ENCODE measurements around the gene CGA.

CGA gene

DNA sequence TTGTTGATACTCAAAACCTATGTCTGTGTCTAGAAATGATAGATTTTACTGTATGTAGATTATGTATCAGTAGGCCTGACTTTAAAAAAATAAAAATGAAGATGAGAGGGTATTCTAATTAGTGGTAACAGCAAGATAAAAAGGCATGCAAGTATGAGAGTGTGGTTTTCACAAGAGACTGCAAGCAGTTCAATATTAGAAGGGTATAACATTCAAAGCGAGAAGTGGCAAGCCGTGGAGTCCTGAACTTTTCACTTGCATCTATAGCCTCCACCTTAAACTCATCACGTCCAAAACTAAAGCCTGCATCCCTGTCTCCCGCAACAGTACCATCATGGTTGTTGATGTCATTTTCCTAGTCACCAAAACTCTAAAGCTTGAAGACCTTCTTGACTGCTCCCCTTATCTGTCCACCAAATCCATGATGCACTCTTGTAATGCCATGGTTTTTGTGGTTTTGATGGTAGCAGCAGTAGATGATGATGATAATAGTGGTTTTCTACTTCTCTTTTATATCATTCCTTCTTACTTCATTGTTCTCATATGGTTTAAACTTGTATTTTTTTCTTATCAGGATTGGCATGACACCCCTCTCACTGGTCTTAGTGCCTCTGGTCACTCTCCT is 9.2 kb upstream of the CGA start:
- H3K4me1 ChIP-seq (ENCODE audit: insufficient read depth, low read length) = peaks cover 11% of the 10 kb centered on the region
- no peak overlapping the region for H3K4me3 ChIP-seq (ENCODE audit: low read length)
- H3K9me3 ChIP-seq (ENCODE audit: low read length) = no peaks in the 10 kb centered on the region
- H2AFZ ChIP-seq (ENCODE audit: low read depth, low read length) = no peak overlapping the region
- no peaks in the 10 kb centered on the region for H3K36me3 ChIP-seq (ENCODE audit: insufficient read depth, low read length)
- H3K27me3 ChIP-seq (ENCODE audit: insufficient read depth, low read length) = peaks cover 11% of the 10 kb centered on the region

- Histone ChIP-seq H3K4me1 (ENCODE audit: insufficient read depth, low read length) (peaks cover 11% of the 10 kb centered on the region), H3K27me3 (ENCODE audit: insufficient read depth, low read length) (peaks cover 9% of the 10 kb centered on the region), H2AFZ (ENCODE audit: low read depth, low read length) (no peak overlapping the region), H3K36me3 (ENCODE audit: insufficient read depth, low read length) (no peaks in the 10 kb centered on the region), H3K4me3 (ENCODE audit: low read length) (no peak overlapping the region), H3K9me3 (ENCODE audit: low read length) (no peaks in the 10 kb centered on the region)
Measured at GRCh38 chr6:87102151-87102621, 7.3 kb upstream of the CGA start.

DNA sequence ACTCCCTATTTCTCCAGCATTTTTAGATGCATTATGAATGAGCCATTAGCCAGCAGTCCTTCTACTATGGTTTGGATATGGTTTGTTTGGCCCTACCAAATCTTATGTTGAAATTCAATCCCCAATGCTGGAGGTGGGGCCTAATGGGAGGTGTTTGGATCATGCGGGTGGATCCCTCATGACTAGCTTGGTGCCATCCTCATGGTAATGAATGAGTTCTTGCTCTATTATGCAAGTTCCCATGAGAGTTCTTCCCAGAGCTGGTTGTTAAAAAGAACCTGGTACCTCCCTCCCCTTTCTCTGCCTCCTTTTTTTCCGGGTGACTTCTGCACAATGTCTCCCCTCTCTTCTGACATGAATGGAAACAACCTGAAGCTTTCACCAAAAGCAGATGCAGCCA is 6.2 kb upstream of the CGA start:
- H3K27me3 ChIP-seq (ENCODE audit: insufficient read depth, low read length) = peaks cover 3% of the 10 kb centered on the region
- no peaks in the 10 kb centered on the region for H3K36me3 ChIP-seq (ENCODE audit: insufficient read depth, low read length)
- H3K9me3 ChIP-seq (ENCODE audit: low read length) = no peaks in the 10 kb centered on the region
- no peak overlapping the region for H3K4me3 ChIP-seq (ENCODE audit: low read length)
- peaks cover 11% of the 10 kb centered on the region for H3K4me1 ChIP-seq (ENCODE audit: insufficient read depth, low read length)
- H2AFZ ChIP-seq (ENCODE audit: low read depth, low read length) = no peak overlapping the region

- Histone ChIP-seq H3K9me3 (ENCODE audit: low read length) (no peaks in the 10 kb centered on the region), H3K36me3 (ENCODE audit: insufficient read depth, low read length) (no peaks in the 10 kb centered on the region), H2AFZ (ENCODE audit: low read depth, low read length) (no peak overlapping the region), H3K4me3 (ENCODE audit: low read length) (no peak overlapping the region), H3K4me1 (ENCODE audit: insufficient read depth, low read length) (peaks cover 11% of the 10 kb centered on the region), H3K27me3 (ENCODE audit: insufficient read depth, low read length) (no peaks in the 10 kb centered on the region)
Measured at GRCh38 chr6:87100216-87100615, 5.3 kb upstream of the CGA start.

GRCh38 chr6:87099472-87099871 is 4.6 kb upstream of the CGA start:
- no peaks in the 10 kb centered on the region for H3K9me3 ChIP-seq (ENCODE audit: low read length)
- no peak overlapping the region for H2AFZ ChIP-seq (ENCODE audit: low read depth, low read length)
- no peak overlapping the region for H3K4me3 ChIP-seq (ENCODE audit: low read length)
- no peaks in the 10 kb centered on the region for H3K27me3 ChIP-seq (ENCODE audit: insufficient read depth, low read length)
- H3K4me1 ChIP-seq (ENCODE audit: insufficient read depth, low read length) = peaks cover 11% of the 10 kb centered on the region
- H3K36me3 ChIP-seq (ENCODE audit: insufficient read depth, low read length) = no peaks in the 10 kb centered on the region

DNA sequence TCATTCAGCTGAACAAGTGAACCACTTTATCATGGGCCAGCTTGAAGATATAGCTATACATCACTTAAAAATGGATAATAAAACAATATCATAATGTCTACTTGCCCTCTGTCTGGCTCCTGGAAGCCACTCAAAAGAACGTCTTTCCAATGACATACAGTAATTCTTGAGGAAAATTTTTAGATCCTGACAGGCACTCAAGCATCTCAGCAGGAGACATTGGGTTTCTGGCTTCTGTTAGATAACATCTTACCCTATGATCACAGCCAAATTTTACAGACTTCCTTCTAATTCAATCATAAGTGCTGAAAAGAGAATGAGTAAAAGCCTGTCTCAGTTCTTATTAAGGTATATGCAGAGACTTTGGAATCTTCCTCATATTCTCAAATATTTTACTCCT is 330 bp downstream of the CGA start:
- Histone ChIP-seq H3K9me3 (ENCODE audit: low read length) (no peaks in the 10 kb centered on the region), H3K4me1 (ENCODE audit: insufficient read depth, low read length) (no peaks in the 10 kb centered on the region), H3K27me3 (ENCODE audit: insufficient read depth, low read length) (no peaks in the 10 kb centered on the region), H3K4me3 (ENCODE audit: low read length) (no peak overlapping the region), H2AFZ (ENCODE audit: low read depth, low read length) (no peak overlapping the region), H3K36me3 (ENCODE audit: insufficient read depth, low read length) (no peaks in the 10 kb centered on the region)

DNA sequence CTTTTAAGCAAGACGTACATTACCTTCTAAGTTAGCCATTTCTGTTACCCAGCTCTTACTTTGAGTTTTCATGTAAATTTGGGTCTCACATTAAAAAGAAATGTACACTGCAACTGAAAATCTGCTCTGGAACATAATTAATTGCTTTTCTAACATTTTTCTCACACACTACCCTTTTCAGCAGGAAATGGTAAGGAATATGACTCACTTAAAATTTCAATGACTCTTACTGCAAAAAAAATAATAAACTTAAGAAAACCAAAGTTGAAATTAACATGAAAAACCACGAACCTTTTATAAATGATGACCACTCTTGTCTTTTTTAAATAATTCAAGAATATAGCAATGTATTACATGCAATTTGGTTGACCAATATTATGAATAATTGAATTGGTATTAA is 1.3 kb downstream of the CGA start:
- Histone ChIP-seq H3K4me3 (ENCODE audit: low read length) (no peak overlapping the region), H2AFZ (ENCODE audit: low read depth, low read length) (no peak overlapping the region), H3K36me3 (ENCODE audit: insufficient read depth, low read length) (no peaks in the 10 kb centered on the region), H3K4me1 (ENCODE audit: insufficient read depth, low read length) (no peaks in the 10 kb centered on the region), H3K27me3 (ENCODE audit: insufficient read depth, low read length) (no peaks in the 10 kb centered on the region), H3K9me3 (ENCODE audit: low read length) (no peaks in the 10 kb centered on the region)

DNA sequence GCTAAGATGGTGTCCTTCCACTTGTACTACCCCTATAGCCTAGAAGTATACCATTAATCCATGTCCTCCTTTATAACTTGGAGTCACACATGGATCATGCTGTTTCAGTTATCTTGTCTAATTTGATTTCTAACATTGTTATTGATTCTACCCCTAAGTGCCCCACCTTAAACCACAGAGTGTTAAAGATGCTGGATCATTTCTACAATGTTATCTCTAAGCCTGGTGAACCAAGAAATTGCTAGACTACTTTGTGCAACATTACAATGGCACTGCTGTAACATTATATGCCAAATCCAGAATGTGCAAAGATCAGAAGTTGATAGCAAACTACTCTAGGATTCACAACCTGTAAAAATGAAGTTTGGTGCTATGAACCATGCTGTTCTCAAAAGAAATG is 1.7 kb downstream of the CGA start:
- H3K4me3 ChIP-seq (ENCODE audit: low read length) = no peak overlapping the region
- no peaks in the 10 kb centered on the region for H3K4me1 ChIP-seq (ENCODE audit: insufficient read depth, low read length)
- H2AFZ ChIP-seq (ENCODE audit: low read depth, low read length) = no peak overlapping the region
- H3K27me3 ChIP-seq (ENCODE audit: insufficient read depth, low read length) = no peaks in the 10 kb centered on the region
- no peaks in the 10 kb centered on the region for H3K9me3 ChIP-seq (ENCODE audit: low read length)
- H3K36me3 ChIP-seq (ENCODE audit: insufficient read depth, low read length) = no peaks in the 10 kb centered on the region

DNA sequence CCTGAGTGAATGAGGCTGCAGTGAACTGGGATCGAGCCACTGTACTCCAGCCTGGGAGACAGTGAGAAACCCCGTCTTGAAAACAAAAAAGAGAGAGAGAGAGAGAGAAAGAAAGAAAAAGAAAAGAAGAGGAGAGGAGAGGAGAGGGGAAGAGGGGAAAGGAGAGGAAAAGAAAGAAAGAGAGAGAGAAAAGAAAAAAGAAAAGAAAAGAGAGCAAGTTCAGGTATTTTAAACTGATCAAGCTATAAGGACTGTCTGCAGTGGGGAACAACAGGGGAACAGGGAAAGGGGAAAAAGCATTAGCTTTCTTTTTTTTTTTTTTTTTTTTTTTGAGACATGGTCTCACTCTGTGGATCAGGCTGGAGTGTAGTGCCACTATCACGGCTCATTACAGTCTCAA is 2.5 kb downstream of the CGA start:
- Histone ChIP-seq H2AFZ (ENCODE audit: low read depth, low read length) (no peak overlapping the region), H3K36me3 (ENCODE audit: insufficient read depth, low read length) (no peaks in the 10 kb centered on the region), H3K9me3 (ENCODE audit: low read length) (no peaks in the 10 kb centered on the region), H3K4me3 (ENCODE audit: low read length) (no peak overlapping the region), H3K4me1 (ENCODE audit: insufficient read depth, low read length) (no peaks in the 10 kb centered on the region), H3K27me3 (ENCODE audit: insufficient read depth, low read length) (no peaks in the 10 kb centered on the region)

DNA sequence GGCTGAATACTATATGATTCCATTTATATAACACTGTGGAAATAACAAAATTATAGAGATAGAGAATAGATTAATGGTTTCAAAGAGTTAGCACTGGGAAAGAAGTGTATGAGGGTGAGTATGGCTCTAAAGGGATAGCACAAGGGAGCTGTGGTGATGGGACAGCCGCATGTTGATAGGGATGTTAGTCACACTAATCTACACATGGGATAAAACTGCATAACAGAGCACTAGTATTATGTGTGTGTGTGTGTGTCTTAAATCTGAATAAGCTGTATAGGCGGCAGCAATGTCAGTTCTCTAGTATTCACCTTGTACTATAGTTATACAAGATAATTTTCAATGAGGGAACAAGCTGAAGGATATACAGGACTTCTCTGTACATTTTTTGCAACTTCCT is 5.8 kb downstream of the CGA start:
- H3K4me1 ChIP-seq (ENCODE audit: insufficient read depth, low read length) = no peaks in the 10 kb centered on the region
- no peaks in the 10 kb centered on the region for H3K9me3 ChIP-seq (ENCODE audit: low read length)
- no peak overlapping the region for H3K4me3 ChIP-seq (ENCODE audit: low read length)
- H3K27me3 ChIP-seq (ENCODE audit: insufficient read depth, low read length) = no peaks in the 10 kb centered on the region
- H2AFZ ChIP-seq (ENCODE audit: low read depth, low read length) = no peak overlapping the region
- no peaks in the 10 kb centered on the region for H3K36me3 ChIP-seq (ENCODE audit: insufficient read depth, low read length)

GRCh38 chr6:87088076-87088475 is 6.8 kb downstream of the CGA start:
- H2AFZ ChIP-seq (ENCODE audit: low read depth, low read length) = no peak overlapping the region
- no peaks in the 10 kb centered on the region for H3K4me1 ChIP-seq (ENCODE audit: insufficient read depth, low read length)
- H3K36me3 ChIP-seq (ENCODE audit: insufficient read depth, low read length) = no peaks in the 10 kb centered on the region
- H3K9me3 ChIP-seq (ENCODE audit: low read length) = no peaks in the 10 kb centered on the region
- no peaks in the 10 kb centered on the region for H3K27me3 ChIP-seq (ENCODE audit: insufficient read depth, low read length)
- H3K4me3 ChIP-seq (ENCODE audit: low read length) = no peak overlapping the region

- Histone ChIP-seq H3K36me3 (ENCODE audit: insufficient read depth, low read length) (no peaks in the 10 kb centered on the region), H3K27me3 (ENCODE audit: insufficient read depth, low read length) (no peaks in the 10 kb centered on the region), H3K4me3 (ENCODE audit: low read length) (no peak overlapping the region), H2AFZ (ENCODE audit: low read depth, low read length) (no peak overlapping the region), H3K4me1 (ENCODE audit: insufficient read depth, low read length) (no peaks in the 10 kb centered on the region), H3K9me3 (ENCODE audit: low read length) (no peaks in the 10 kb centered on the region)
Measured at GRCh38 chr6:87082160-87082721, 12.7 kb downstream of the CGA start.

DNA sequence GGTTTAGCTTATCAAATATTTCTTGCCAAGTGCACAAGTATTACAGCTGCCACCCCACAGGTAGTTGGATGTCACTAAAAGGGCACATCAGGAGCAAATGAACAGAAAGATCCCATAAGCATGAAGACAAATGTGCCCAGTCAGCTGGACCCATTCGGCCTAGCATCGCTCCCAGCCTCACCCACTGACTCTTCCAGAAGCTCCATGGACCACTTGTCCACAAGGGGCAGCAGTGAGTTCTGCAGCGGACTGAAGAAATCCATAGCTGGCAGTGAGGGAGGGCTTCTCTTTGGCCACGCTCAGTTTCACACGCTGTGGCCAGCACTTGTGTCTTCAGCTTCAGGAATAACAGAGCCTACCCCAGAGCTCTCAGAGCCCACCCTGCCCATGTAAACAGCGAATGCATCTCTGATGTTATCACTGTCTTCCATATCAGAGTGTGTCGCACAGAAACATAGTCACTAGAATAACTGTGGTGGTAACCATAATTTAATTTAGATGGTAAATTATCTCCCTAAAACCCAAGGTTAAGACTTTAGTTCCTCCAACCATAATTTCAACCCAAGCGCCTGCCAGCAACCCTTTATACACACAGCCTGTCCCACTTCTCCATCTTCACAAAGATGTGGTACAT is 15.8 kb downstream of the CGA start:
- Histone ChIP-seq H2AFZ (ENCODE audit: low read depth, low read length) (no peak overlapping the region), H3K4me3 (ENCODE audit: low read length) (no peak overlapping the region), H3K4me1 (ENCODE audit: insufficient read depth, low read length) (no peaks in the 10 kb centered on the region), H3K9me3 (ENCODE audit: low read length) (no peaks in the 10 kb centered on the region), H3K27me3 (ENCODE audit: insufficient read depth, low read length) (no peaks in the 10 kb centered on the region), H3K36me3 (ENCODE audit: insufficient read depth, low read length) (no peaks in the 10 kb centered on the region)

DNA sequence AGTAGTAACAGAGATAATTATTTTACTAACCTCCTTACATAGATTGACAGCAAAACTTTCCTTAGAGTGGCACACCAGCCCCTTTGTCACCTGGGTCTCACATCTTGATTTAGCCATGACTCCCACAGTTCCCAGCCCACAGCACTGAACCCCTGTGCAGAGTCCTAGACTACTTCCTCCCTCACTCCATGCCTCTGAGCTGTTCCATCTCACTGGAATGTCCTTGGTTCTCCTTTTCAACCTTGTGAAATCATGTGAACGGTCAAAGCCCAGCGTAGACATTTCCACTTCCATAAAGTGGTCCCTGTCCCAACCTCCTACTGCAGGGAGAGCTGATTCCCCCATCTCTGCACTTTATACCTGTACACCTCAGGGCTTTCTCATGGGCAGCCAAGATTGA is 19.7 kb downstream of the CGA start:
- no peak overlapping the region for H2AFZ ChIP-seq (ENCODE audit: low read depth, low read length)
- no peaks in the 10 kb centered on the region for H3K4me1 ChIP-seq (ENCODE audit: insufficient read depth, low read length)
- H3K4me3 ChIP-seq (ENCODE audit: low read length) = no peak overlapping the region
- H3K27me3 ChIP-seq (ENCODE audit: insufficient read depth, low read length) = no peaks in the 10 kb centered on the region
- no peaks in the 10 kb centered on the region for H3K36me3 ChIP-seq (ENCODE audit: insufficient read depth, low read length)
- no peaks in the 10 kb centered on the region for H3K9me3 ChIP-seq (ENCODE audit: low read length)

Data from neuron (in vitro differentiated cells).